ENCODE measurements around the gene XPNPEP2.

DNA sequence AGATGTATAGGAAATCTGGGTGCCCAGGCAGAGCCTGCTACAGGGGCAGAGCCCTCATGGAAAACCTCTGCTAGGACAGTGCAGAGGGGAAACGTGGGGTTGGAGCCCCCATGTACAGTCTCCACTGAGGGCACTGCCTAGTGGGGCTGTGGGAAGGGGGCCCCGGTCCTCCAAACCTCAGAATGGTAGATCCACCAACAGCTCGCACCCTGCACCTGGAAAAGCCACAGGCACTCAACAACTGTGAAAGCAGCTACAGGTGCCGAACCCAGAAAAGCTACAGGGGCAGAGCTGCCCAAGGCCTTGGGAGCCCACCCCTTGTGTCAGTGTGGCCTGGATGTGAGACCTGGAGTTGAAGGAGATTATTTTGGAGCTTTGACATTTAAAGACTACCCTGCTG, 5.4 kb upstream of the XPNPEP2 start:
- TF ChIP-seq, protein P1, sequence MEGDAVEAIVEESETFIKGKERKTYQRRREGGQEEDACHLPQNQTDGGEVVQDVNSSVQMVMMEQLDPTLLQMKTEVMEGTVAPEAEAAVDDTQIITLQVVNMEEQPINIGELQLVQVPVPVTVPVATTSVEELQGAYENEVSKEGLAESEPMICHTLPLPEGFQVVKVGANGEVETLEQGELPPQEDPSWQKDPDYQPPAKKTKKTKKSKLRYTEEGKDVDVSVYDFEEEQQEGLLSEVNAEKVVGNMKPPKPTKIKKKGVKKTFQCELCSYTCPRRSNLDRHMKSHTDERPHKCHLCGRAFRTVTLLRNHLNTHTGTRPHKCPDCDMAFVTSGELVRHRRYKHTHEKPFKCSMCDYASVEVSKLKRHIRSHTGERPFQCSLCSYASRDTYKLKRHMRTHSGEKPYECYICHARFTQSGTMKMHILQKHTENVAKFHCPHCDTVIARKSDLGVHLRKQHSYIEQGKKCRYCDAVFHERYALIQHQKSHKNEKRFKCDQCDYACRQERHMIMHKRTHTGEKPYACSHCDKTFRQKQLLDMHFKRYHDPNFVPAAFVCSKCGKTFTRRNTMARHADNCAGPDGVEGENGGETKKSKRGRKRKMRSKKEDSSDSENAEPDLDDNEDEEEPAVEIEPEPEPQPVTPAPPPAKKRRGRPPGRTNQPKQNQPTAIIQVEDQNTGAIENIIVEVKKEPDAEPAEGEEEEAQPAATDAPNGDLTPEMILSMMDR (conservative IDR thresholded peaks at IDR 0.05) = no peak
- TF ChIP-seq EZH2 (IDR thresholded peaks at IDR 0.05; ENCODE audit: low read depth) = no peak
